HG03175 (cell line): Measurements from ENCODE around the gene ZNF766.
A peak's percentile ranks its signal among the peaks of the same experiment; 100 is the strongest.
"Not testable (repeated sequence)": the region's sequence is repeated elsewhere in the genome, so short reads cannot be mapped to it uniquely, and the experiment has no call there.

Experiments
- ATAC-seq: cut with Tn5 transposase; IDR thresholded peaks from one replicate; pipeline ENCODE4 v1.9.1; 2021; ENCODE audit warnings: mild to moderate bottlenecking, moderate library complexity; ENCODE audit not compliant: unreplicated experiment

The ZNF766 gene

DNA sequence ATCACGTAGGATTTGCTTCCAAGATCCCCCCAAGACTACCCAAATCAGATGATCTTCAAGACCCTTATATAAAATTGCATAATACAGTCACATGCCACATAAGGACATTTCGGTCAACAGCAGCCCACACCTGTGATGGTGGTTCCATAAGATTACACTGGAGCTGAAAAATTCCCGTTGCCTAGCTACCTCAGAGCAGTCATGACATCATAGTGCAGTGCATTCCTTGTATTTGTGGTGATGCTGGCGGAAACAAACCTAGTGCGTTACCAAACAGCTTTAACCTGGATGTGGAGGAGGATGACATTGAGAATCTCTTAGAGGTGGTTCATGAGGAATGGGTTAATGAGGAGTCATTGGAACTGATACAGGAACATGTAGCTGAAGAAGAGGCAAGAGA, 4.8 kb downstream of the ZNF766 start:
- ATAC-seq = no peak

DNA sequence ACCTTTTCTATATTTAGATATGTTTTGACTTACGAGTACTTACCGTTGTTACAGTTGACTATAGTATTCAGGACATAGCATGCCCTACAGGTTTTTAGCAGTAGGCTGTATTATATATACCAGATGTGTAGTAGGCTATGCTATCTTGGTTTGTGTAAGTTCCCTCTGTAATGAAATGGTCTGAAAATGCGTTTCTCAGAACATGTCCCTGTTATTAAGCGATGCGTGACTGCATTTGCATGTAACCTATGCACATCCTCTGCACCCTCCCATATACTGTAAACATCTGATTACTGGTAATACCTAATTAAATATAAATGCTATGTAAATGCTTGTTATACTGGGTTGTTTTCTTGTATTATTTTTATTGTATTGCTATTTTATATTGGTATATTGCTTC, 6.6 kb downstream of the ZNF766 start:
- ATAC-seq = no peak

DNA sequence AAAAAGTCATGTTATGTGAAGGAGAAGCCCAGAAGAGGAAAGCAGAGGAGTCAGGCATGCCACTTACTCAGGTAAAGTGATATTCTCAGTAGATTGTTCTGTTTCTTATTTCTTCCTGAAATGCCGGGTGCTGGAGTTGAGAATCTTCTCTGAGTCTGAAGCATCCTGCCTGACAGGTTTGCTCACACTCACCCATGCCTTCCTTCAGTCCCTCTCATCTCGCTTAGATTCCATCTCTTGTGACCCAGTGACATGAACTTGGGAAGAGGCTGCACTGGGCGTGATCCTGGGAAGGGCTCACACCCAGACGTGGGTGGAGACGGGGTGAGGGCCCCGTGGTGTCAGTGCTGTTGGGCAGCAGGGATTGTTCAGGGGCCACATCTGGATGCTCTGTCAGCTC, 8.1 kb downstream of the ZNF766 start:
- no peak for ATAC-seq

DNA sequence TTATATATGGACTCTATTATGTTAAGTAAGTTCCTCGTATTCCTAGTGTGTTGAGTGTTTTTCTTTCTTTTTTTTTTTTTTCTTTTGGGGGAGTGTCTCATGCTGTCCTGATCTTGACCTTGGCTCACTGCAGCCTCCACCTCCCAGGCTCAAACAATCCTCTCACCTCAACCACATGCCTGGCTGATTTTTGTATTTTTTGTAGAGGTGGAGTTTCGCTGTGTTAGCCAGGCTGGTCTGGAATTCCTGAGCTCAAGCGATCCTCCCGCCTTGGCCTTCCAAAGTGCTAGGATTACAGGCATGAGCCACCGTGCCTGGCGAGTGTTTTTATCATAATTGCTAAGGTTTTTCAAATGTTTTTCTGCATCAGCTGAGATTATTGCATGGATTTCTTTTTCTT, 16.9 kb downstream of the ZNF766 start:
- no peak for ATAC-seq

DNA sequence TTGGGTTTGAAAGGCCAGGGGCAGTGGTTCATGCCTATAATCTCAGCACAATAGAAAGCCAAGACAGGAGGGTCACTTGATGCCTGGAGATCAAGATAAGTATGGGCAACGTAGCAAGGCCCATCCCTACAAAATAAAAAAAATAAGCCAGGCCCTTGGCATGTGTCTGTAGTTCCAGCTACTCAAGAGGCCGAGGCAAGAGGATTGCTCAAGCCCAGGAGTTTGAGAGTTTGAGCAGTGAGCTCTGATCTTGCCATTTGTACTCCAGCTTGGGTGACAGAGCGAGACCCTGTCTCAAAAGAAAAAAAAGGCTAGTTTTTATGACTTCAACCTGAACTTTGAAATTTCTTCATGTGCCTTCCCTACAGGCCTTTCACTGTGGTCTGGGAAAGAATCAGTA, 22.4 kb downstream of the ZNF766 start:
- ATAC-seq = no peak

DNA sequence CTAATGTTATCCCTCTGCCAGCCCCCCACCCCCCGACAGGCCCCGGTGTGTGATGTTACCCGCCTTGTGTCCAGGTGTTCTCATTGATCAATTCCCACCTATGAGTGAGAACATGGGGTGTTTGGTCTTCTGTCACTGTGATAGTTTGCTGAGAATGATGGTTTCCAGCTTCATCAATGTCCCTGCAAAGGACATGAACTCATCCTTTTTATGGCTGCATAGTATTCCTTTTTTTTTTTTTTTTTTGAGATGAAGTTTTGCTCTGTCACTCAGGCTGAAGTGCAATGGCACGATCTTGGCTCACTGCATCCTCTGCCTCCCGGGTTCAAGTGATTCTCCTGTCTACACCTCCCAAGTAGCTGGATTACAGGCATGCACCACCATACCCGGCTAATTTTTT, 23.6 kb downstream of the ZNF766 start:
- ATAC-seq = not testable (repeated sequence)

DNA sequence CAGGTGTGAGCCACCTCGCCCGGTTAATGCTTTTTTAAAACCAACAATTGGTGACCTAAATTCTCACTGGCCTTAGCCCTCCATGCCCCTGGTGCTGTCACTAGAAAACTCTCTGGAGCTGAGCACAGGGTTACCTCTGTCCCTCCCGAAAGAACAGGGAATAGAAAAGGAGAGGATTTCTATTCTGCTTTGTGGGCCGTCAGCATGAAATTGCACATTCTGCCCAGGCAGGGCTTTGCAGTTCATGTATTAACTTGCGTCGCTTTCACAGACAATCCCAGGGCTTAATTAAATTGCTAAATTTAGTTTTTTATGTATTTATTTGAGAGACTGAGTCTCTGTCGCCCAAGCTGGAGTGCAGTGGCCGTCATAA, 27.0 kb downstream of the ZNF766 start:
- ATAC-seq = no peak

DNA sequence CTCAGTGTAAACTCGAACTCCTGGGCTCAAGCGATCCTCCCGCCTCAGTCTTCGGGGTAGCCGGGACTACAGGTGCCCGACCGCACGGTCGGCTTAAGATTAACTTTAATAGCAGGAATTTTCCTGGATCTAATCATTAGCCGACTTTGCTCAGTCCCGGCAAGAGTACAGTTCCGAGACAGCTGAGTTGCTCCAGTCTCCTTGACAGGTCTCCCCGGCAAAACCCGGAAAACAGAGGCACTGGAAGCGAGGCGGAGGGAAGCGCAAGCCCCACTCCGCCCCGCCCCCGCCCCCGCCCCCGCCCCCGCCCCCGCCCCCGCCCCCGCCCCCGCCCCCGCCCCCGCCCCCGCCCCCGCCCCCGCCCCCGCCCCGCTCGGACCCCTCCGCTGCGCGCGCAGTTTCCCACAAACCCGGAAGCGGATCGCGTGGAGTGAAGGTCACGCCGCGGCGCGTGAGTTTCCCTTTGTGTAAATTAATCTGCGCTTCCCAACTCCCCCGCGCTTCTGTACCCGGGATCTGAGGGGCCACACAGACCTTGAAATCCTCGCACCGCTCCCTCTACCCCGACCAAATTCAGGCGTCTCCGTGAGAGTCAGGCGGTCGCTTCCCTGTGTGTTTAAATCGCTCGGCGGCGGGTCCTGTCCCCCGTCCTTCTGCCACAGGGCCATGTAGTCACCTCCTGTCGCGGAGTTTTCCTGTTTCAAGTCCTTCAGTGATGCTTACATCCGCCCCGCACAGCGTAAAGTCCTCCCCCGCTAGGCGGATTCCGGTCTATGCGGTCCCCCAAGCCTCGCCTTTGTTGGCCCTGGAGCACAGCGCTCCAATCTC, 27.6 kb downstream of the ZNF766 start, which contains the start of gene ZNF480:
ZNF480 (plus strand) TSS at position 397 of the 828 bp plus-strand sequence. CDS start 3,244 bp downstream, outside the sequence.
- ATAC-seq = peak; percentile 60

DNA sequence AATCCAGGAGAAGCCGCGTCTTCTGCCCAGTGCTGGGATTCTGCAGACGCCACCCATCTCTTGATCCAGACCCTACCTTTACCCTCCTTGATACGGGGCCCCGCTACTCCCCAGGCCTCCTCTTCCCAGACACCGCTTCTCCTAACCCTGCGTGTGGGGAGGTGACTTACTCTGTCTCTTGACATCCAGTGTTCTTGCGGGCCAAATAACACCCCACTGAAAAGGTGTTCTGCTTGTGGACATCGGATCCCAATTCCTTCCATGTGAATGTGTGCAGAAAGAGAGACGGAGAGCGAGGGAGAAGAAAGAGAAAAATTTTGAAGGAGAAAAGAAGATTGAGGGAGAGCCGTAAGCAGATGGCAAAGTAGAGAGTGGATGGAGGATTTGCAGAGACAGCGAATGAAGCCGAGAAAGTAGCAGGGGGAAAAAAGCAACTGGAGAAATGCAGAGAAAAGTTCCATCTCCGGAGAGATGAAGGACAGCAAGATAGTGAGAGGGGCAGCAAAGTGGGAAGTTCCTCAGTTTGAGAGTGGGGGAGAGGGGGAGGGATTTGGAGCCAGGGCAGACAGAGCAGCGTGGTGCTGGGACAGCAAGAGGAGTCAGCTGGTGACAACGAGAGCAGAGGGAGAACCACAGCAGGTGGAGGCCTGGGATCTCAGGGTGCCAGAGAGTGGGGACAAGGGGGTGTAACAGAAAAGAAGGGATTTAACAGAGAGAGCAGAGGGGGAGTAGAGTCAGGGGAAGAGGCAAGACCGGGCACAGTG, 28.4 kb downstream of the ZNF766 start:
- no peak for ATAC-seq

DNA sequence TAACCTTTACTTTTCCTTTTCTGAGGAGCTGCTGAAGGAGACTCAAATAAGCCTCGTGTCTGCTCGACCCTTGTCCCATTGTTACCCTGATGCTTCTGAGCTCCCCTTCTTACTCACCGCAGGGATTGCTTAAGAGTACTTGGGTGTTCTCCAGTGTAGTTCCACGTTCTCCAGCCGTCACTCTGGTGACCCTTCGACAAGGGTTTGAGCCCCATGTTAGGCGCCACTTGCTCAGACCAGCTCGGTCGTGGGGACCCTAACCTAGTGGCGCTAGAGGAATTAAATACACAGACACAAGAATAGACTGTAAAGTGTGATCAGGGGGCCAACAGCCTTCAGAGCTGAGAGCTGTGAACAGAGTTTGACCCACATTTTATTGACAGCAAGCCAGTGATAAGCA, 37.9 kb downstream of the ZNF766 start:
- no peak for ATAC-seq

DNA sequence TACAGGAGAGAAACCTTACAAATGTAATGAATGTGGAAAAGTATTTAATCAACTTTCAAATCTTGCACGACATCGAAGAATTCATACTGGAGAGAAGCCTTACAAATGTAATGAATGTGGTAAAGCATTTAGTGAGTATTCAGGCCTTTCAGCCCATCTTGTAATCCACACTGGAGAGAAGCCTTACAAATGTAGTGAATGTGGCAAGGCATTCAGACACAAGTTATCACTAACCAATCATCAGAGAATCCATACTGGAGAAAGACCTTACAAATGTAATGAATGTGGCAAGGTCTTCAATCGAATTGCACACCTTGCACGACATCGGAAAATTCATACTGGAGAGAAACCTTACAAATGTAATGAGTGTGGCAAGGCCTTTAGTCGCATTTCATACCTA, 53.0 kb downstream of the ZNF766 start:
- ATAC-seq = no peak

DNA sequence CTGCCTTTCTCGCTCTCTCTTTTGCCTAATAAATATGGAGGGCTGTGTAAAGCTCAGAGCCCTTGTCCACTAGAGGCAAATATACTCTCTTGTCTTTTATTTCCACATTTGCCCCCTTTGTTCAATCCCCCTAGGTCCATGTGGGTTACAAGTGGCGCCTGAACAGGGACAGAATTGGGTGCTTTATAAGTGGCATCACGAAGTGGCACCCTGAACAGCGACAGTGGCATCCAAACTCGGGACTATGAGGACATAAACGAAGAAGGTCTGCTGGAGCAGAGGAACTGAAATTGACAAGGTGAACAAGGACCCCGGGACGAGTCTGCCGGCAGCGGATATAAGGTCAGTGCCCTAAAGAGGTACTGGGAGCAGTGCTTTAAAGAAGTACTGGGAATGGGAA, 62.4 kb downstream of the ZNF766 start:
- no peak for ATAC-seq

DNA sequence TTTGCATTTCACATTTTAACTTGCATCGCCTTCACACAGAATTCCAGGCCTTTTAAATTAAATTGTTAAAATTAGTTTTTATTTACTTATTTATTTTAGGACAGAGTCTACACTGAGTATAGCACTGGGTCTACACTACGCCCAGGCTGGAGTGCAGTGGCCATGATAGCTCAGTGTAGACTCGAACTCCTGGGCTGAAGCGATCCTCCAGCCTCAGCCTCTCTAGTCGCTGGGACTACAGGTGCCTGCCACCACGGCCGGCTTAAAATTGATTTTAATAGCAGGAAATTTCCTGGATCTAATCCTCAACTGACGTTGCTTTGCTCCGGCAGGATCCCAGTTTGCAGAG, 66.4 kb downstream of the ZNF766 start:
- no peak for ATAC-seq

DNA sequence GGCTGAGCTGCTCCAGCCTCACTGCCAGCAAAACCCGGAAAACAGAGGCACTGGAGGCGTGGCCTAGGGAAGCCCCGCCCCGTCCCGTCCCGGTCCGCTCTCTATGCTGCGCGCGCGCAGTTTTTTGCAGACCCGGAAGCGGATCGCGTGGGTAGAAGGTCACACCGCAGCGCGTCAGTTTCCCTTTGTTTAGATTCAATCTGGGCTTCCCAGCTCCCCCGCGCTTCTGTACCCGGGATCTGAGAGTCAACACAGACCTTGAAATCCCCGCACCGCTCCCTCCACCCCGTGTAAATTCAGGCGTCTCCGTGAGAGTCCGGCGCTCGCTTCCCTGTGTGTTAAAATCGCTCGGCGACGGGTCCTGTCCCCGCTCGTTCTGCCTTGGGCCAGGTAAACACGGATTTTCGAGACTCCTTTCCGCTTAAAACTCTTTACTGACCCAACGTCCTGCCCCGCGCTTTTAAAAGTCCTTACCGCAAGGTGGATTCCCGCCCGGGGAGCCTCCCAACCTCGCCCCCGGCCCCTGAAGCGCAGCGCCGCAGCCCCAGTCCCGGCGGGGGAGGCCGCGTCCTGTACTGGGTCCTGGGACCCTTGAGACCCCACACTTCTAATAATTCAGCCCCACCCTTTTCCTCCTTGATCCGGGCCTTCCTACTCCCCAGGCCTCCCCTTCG, 66.9 kb downstream of the ZNF766 start, which contains the start of gene ZNF610:
ZNF610 (plus strand) TSS at position 127 of the 674 bp plus-strand sequence. CDS start 12,930 bp downstream, outside the sequence.
- ATAC-seq = no peak

DNA sequence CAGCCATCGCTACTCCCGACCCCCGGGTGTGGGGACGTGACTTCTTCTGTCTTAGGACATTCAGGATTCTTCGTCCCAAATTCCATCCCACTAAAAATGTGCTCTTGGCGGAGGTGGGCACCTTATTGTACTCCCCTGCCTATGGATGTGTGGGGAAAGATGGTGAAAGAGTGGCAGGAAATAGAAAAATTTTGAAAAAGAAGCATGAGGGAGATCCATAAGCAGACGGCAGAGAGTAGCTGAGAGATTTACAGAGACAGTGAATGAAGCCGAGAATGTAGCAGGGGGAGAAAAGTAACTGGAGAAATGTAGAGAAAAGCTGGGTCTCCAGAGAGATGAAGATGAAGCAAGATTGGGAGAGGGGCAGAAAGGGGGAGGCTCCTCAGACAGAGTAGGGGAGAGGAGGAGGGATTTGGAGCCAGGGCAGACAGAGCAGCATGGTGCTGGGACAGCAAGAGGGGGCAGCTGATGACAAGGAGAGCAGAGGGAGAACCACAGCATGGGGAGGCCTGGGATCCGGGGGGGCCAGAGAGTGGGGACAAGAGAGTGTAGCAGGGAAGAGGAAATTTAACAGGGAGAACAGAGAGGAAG, 67.5 kb downstream of the ZNF766 start:
- no peak for ATAC-seq

DNA sequence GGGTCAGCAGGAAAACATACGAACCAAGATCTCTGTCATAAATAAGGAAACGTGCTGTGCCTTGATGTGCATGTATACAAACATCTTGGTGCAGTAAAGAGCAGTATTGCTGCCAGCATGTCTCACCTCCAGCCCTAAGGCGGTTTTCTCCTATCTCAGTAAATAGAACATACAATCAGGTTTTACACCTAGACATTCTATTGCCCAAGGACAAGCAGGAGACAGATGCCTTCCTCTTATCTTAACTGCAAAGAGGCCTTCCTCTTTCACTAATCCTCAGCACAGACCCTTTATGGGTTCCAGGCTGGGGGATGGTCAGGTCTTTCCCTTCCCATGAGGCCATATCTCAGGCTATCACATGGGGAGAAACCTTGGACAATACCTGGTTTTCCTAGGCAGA, 69.6 kb downstream of the ZNF766 start:
- not testable (repeated sequence) for ATAC-seq

DNA sequence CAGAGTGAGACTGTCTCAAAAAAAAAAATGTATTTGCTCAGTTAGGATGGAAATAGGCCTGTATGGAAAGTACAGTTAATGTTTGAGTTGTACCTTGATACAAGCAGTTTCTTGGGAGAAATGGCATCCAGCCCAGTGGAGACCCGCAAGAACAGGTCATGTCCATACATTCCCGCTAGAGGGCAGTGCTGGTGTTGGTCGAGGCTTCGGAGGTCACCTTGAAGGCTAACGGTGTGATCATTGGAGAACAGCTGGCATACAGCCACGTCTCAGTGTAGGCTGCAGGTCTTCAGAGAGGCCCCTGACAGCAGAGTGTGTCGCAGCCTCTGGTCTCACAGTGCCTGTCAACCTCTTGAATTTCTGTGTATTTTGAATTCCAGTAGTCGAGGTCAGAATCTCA, 74.2 kb downstream of the ZNF766 start:
- no peak for ATAC-seq

DNA sequence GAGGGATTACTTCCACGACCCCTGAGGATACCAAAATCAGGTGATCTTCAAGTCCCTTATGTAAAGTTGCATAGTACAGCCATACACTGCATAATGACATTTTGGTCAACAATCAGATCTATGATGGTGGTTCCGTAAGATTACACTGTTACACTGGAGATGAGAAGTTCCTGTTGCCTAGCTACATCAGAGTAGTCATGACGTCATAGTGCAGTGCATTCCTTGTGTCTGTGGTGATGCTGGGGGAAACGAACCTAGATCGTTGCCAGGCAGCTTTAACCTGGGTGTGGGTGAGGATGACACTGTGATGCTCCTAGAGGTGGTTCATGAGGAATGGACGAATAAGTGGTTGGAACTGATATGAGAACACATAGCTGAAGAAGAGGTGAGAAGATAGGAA, 75.8 kb downstream of the ZNF766 start:
- no peak for ATAC-seq
